ENCODE data around the gene PIK3CD.

The PIK3CD gene

GRCh38 chr1:9651565-9652378 is at the start of gene PIK3CD:
Gene PIK3CD, plus strand, starts transcription at chr1:9651731. Its CDS starts 58,725 bp downstream, at chr1:9710456.
- peak; percentile 34 for DNase-seq

- DNase-seq: no peak
Measured at GRCh38 chr1:9601942-9602793, 49.4 kb upstream of the PIK3CD start.

DNA sequence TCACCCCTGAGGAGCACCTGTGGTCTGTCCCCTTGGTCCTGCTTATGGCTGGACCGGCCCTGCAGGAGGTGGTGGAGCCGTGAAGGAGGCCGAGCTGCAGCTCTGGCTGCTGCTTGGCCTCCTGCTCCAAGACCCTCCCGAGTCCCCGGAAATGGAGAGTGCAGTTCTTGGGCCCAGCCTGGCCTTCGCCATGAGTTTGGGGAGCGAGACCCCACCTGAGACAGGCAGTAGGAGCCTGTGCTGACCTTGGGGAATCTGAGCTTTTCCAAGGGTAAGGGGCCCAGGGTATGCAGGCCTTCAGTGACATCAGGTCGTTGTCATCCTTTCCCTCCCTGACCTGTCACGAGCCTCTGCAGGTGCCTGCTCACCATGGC is 48.8 kb upstream of the PIK3CD start:
- DNase-seq: no peak

DNA sequence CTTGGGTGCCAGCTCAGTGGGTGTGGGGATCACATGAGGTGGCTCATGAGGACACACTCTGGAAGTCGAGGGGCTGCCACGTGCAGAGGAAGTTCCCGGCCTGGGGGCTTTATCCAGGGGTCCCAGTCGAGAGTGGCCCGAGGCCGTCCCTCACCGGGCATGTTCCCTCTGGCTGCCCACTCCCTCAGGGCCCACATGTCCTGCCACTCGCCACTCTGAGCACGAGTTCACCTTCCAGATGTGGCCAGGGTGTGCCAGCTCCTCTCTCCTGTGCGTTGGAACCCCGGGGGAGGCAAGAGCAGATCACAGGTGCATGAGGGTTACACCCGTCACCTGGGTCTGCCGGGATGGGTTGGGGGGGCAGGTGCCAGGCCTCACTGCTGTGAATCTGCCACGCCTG is 48.2 kb upstream of the PIK3CD start:
- no peak for DNase-seq

DNA sequence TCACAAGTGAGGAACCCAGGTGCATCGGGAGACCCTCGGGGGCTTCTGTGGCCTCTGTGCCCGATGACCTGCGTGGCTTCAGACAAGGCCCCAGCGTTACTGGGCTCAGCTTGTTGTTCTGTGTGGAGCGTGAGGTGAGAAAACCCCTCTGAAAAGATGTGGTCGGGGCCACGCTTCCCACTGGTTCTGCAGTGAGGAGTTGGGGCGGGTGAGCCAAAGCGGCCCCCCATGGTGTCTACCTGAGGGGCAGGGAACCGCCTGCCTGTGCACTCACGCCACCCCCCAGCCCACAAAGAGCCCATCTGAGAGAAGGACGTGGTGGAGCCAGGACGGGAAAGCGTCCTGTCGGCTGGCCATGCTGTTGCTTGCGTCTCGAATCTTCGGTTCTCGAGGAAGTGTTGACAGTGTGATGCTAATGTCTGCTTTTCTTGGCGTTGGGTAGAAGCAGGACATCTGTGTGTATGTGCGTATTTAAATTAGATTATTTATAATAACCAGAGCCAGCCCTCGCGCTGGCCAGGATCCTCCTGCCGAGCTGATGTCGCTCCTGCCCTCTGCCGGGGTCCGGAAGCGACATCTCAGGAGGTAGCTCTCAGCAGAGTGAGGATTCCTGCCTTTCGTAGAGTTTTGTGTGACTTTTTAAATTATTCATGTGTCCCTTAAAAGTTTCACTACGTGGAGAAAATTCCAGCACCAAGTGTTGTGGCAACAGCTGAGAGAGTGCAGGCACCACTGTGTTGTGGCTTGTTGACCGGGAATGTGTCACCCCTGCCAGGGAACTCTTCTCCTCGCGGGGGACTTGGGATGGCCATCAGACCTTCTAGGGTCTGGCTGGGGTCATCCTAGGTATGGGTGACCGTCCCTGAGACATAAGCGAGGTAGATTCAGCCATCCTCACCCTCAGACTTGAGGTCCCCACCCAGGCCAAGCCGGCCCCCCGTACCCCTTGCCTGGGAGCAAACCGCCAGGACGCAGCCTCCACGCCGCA is 47.5 kb upstream of the PIK3CD start:
- DNase-seq: no peak

- no peak for DNase-seq
Measured at GRCh38 chr1:9604836-9605235, 46.7 kb upstream of the PIK3CD start.

GRCh38 chr1:9605946-9606455 is 45.5 kb upstream of the PIK3CD start:
- DNase-seq: no peak

DNA sequence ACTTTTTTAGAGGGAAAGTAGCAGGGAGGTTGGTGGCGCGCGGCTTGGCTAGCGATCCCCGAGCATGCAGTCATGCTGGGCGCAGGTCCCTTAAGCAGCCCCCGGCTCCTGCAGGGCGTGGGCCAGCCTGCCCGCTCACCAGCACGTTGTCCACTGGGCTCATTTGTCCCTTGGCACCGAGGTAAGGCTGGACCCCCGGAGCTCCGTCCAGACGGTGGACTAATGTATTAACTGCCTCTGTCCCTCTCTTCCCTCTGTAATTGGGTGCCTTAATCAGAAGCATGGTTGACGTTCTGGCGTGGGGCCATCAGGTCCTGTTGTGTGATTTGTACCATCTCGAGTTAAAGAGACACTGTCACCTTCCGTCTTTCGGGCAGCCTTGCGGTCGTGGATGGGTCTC is 45.1 kb upstream of the PIK3CD start:
- no peak for DNase-seq

DNA sequence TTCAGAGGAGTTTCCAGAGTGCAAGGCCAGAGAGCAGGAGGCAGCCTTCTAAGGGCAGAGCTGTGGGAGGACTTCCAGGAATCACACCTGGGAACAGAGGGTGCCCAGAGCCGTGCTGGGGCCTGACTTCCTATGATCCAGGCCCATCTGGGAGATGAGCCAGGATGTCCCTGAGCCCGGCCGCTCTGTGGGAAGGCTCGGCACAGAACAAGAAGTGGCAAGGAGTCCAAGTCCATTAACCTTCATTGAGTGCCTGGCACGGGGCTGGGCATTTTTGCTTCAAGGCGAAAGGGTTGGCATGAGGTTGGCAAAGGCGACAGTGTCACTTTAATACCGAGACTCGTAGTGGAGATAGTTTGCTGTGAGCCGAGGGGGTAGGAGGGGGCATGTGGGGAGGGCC is 44.6 kb upstream of the PIK3CD start:
- no peak for DNase-seq

GRCh38 chr1:9607352-9607751 is 44.2 kb upstream of the PIK3CD start:
- DNase-seq: no peak

GRCh38 chr1:9609998-9610397 is 41.5 kb upstream of the PIK3CD start:
- DNase-seq: no peak

DNA sequence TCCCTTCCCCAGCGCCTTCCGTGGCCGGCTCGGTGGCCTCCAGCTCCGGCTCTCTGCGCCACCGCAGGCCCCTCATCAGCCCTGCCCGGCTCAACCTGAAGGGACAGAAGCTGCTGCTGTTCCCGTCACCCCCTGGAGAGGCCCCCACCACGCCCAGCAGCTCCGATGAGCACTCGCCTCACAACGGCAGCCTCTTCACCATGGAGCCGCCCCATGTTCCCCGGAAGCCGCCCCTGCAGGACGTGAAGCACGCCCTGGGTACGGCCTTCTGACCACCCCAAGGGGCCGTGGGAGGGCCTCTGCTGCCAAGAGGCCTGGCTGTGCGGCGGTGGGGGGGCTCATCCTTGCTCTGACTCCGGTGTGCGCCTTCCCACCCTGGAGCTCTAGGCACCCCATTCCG is 41.0 kb upstream of the PIK3CD start:
- DNase-seq: no peak

GRCh38 chr1:9611716-9612115 is 39.8 kb upstream of the PIK3CD start:
- no peak for DNase-seq

- no peak for DNase-seq
Measured at GRCh38 chr1:9612162-9612845, 39.2 kb upstream of the PIK3CD start.

DNA sequence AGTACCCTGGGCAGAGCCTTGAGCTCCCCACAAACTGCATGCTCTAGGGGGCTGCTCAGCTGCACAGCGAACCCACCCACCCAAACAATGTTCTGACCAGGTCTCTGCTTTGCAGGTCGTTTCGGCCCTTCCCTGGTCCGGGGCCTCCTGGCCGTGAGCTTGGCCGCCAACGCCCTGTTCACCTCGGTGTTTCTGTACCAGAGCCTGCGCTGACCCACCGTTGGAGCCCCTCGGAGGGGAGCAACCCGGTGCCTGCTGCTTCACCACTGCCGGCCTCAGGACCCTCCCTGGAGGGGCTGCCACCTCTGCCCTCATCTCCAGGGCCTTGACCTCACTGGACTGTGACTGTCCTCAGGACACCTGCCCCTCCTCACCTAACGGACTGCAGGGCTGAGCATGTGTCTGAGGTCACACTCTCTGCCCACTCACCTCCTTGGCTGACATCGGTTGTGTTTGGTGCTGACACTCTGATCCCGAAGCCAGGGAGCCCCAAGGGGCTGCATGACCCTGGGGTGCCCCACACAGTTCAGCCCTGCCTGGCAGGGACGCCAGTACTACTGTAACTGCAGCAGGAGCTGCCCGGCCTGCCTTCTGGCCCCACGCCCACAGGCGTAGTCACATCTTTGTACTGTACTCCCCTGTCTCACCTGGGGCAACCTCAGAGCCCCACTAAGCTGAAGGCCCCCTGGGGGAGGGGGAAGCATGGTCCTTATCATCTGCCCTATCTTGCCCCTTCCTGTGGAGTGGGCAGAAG is 38.5 kb upstream of the PIK3CD start:
- no peak for DNase-seq

DNA sequence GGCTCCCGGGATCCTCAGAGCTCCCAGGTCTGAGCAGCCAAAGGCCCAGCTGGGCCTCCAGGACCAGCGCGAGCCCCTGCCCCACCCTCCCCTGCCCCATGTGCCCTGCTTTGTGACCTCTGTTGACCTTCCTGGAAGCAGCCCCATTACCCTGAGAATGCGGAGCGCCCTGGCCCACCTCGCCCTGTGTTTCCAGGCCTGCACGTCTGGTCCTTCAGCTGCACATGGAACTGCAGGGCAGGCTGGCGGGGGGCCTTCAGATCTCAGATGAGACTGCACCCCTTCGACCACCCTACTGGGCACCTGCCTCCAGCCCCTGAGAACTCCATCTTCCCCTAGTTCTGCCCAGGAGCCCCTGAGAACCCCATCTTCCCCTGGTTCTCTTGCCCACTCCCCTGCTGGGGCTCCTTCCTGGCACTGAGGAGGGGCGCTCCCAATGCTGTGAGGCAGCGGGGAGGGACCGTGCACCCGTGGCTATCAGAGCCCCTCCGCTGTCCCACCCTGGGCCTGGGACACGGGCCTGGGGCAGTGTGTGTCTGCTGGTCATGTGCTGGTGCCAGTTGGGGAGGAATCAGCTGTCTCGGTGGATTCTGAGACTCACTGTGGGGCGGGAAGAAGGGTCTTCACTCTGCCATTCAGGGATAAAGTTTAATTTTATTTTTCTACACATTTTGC is 37.8 kb upstream of the PIK3CD start:
- DNase-seq: no peak

DNA sequence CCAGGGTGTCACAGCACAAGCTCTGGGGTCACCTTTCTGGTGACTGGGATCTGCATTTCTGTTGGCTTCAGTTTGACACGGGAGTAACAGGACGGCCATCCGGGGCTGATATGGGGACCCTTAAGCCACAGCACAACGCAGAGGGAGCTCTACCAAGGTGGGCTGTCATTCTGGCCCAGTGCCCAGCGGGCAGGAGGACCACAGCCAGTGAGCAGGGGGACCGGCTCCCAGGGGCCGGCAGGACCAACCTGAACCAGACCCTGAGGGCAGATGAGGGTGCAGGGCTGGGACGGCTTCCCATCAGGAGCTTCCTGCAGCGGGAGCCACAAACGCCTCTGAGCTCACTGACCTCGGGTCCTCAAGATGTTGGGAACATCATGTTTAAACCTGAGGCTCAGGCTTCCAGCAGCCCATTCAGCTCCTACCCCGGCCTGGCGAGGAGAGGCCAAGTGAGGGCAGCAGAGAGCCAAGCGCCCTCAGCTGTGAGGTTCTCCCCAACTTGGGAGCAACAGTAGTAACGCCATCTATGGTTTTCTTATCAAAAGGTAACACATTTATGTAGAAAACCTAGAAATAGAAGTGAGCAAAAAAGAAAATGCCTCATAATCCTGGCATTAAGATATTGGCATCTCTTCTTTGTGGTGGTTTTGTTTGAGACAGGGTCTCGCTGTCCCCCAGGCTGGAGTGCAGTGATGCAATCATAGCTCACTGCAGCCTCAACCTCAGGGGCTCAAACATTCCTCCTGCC is 36.0 kb upstream of the PIK3CD start:
- DNase-seq: no peak

DNA sequence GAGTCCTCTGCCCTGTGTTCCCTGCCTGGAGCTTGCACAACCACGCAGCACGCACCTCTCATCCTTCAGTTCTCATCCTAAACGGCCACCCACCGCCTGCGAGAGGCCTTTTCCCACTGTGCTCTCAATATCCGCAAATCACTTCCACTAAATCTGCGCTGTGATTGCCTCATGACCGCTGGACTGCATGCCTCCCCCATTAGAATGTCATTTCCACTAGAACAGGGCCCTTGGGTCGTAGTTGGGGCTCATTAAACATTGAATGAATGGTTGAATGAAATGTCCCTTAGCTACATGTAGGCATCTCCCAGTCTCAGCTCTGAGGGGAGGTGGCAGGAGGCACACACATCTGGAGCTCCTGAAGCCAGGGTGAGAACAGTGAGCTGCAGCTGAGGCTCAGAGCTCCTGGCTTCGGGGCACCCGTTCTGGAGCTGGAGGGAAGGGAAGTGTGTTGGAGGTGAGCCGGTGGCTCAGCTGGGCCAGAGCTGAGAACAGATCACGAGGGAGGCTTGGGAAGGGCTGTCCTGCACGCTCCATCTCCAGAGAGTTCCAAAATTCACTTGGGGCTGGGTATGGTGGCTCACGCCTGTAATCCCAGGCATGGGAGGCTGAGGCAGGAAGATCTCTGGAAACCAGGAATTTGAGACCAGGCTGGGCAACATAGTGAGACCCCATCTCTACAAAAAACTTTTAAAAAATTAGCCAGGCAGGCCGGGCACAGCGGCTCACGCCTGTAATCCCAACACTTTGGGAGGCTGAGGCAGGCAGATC is 32.4 kb upstream of the PIK3CD start:
- no peak for DNase-seq

DNA sequence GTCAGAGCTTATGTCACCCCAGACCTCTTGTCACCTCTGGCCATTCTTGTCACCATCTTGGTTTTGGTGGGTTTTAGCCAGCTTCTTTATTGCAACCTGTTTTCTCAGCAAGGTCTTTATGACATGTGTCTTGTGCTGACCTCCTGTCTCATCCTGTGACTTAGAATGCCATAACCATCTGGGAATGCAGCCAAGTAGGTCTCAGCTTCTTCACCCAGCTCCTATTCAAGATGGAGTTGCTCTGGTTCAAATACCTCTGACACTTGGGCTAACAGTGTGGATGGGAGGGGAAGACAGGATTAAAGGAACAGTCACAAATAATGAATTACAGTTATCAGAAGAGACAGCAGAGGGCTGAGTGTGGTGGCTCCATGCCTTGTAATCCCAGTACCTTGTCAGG is 30.5 kb upstream of the PIK3CD start:
- no peak for DNase-seq
